HG02970 (cell line): ENCODE measurements around the gene GNG7.
"Not testable (repeated sequence)": the region's sequence is repeated elsewhere in the genome, so short reads cannot be mapped to it uniquely, and the experiment has no call there.

Experiments used
- ATAC-seq: cut with Tn5 transposase; IDR thresholded peaks from one replicate; pipeline ENCODE4 v1.9.1; 2021; ENCODE audit warnings: mild to moderate bottlenecking, moderate library complexity, moderate number of reproducible peaks; ENCODE audit not compliant: unreplicated experiment, low FRiP score

Gene GNG7

DNA sequence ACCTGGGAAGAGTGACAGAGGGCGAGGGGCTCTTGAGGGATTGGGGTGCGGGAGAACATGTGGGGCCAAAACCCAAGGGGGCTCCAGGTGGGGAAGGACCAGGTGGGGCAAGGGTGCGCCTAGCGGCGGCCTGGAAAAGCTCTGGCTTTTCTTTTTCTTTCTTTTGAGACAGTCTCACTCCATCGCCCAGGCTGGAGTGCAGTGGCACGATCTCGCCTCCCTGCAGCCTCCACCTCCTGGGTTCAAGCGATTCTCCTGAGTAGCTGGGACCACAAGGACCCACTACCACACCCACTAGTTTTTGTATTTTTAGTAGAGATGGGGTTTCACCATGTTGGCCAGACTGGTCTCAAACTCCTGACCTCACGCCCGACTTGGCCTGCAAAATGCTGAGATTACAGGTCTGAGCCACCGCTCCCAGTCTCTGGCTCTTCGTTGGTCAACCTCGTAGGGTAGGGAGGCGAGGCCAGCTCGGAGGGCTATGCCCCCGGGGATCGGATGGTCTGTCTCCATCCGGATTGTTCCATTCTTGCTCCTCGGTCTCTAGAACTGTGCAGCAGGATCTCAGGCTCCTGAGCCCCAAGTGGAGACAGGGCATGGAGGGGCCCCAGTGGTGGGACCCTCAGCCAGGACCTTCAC lies 222.8 kb downstream of the GNG7 start:
- ATAC-seq, result no peak

DNA sequence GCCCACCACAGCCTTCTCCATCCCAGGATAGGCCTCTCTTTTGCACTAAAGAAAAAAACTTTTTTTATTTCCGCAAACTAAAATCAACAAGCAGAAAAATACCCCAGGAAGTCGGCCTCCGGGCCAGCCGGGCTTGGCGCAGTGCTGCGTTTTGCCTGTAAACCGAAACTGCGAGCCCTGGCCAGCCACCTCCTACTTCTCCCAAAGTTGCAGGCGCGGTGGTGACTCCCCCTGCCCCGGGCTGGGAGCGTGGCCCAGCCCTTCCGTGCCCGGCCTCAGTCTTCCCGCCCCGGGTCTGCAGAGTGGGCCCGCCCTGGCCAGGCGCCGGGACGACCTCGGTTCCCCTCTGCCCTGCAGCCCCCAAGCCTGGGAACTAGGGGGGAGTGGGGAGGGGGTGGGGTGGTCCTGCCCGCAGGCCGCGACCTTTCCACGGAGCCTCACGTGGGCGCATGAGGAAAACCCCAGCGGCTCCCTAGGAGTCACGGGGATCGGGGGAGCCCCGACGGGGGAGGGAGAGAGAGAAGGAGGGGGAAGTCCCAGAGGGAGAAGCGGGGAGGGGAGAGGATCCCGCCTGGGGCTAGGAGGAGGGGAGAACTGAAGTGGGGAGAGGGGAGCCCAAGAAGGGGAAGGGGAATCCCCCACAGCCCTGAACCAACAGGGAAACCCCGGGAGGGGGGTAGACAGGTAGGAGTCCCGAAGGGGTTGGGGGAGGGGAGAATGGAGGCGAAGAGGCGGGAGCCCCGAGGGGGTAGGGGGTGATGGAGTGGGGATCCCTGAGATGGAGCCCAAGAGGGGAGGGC lies 223.5 kb downstream of the GNG7 start:
- ATAC-seq, result no peak

- ATAC-seq, result no peak
These were observed 224.2 kb downstream of the GNG7 start for GRCh38 chr19:2478278-2478755.

GRCh38 chr19:2477732-2478191 lies 224.7 kb downstream of the GNG7 start:
- no peak for ATAC-seq

DNA sequence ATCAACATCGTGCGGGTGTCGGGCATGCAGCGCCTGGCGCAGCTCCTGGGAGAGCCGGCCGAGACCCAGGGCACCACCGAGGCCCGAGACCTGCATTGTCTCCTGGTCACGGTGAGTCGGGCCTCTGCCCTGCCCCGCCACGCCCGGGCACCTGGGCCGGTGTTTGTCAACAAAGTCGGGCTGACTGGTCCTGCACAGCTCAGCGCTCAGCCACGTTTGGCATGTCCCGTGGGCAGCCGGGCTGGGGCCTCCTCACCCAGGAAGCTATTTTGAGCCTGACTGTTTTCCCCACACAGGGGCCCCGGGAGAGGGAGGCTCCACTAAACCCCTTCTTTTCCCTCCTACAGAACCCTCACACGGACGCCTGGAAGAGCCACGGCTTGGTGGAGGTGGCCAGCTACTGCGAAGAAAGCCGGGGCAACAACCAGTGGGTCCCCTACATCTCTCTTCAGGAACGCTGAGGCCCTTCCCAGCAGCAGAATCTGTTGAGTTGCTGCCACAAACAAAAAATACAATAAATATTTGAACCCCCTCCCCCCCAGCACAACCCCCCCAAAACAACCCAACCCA lies 225.3 kb downstream of the GNG7 start:
- ATAC-seq, result no peak

GRCh38 chr19:2476451-2477140 lies 225.9 kb downstream of the GNG7 start:
- ATAC-seq, result no peak

- ATAC-seq, result peak; percentile 58
These were observed 226.6 kb downstream of the GNG7 start, which contains the start of gene GADD45B for GRCh38 chr19:2475702-2476450. GADD45B (plus strand) TSS chr19:2476127; CDS start chr19:2476359, 232 bp downstream.

DNA sequence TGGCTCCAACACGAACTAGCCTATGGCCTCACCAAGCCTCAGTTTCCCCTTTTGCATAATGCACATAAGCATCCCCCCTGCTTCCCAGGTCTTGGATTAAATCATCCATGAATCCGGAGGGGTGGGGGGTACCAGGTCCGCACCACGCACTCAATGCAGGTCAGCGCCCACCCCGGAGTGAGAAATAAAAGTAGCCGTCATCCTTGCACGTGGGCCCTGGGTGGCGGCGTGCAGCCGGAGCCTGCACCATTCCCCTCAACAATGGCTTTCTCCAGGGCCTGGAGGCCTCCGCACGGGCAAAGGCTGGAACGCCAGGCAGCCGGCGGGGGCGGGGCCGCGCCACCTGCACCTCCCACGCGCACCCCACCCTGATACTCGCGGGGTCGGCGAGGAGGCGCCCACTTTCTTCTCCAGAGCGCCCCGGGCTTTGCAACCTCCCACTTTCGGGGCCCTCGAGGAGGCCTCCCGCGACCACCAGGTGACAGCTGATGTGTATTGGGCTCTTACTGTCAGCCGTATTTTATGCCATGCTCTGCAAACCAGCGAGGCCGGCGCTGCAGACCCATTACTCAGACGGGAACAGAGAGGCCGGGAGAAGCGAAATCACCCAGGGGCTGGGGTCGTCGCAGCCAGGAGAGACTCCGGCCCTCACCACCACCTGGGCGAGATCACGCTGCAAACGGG lies 227.3 kb downstream of the GNG7 start:
- no peak for ATAC-seq

GRCh38 chr19:2474232-2475017 lies 228.1 kb downstream of the GNG7 start:
- peak; percentile 28 for ATAC-seq

DNA sequence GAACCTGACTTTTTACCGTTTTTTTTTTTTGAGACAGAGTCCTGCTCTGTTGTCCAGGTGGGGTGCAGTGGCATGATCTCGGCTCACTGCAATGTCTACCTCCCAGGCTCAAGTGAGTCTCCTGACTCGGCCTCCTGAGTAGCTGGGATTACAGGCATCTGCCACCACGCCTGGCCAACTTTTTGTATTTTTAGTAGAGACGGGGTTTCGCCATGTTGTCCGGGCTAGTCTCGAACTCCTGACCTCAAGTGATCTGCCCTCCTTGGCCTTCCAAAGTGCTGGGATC lies 232.6 kb downstream of the GNG7 start:
- ATAC-seq, result not testable (repeated sequence)

- no peak for ATAC-seq
These were observed 233.2 kb downstream of the GNG7 start for GRCh38 chr19:2469102-2469914.

- no peak for ATAC-seq
These were observed 233.9 kb downstream of the GNG7 start for GRCh38 chr19:2468596-2468995.

- ATAC-seq, result no peak
These were observed 238.1 kb downstream of the GNG7 start for GRCh38 chr19:2464389-2464788.

GRCh38 chr19:2463694-2464093 lies 238.8 kb downstream of the GNG7 start:
- ATAC-seq, result not testable (repeated sequence)

GRCh38 chr19:2462635-2463421 lies 239.7 kb downstream of the GNG7 start:
- no peak for ATAC-seq

DNA sequence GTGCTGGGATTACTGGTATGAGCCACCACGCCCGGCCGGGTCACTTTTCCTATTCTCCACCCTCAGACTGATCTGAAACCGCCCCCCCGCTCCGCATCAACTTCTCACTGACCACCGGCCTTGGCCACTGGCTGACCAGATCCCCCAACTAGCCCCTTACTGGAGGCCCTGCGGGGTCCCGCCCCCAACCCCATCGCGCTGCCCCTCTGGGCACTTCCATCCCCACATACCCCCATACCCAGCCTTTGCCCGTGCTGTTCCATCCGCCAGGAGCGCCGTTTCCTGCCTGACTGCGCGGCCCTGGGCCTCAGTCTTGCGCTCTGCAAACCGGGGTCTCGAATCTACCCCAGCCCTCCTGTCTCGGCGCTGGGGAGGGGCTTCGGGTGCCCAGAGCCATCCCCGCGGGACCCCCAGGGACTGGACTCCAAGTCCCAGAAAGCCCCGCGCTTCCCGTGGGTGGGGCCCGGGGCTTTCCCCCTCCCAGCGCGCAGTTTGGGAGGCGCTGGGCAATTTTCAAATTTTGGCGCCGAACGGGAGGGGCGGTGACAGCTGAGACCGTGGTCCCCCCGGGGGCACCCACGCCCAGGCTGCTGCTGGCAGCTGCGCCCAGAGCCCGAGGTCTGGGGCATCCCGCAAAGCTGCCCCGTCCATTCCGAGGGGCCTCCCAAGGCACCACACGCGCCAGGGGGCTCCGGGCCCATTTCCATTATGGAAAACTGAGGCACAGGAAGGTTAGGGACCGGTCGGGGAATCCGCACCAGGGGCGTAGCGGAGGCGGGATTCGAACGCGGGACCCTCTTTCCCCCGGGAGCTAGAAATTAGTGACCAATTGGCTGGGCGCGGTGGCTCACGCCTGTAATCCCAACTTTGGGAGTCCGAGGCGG lies 240.5 kb downstream of the GNG7 start:
- no peak for ATAC-seq
